Measurements from ENCODE around the gene MAD1L1. TPM values are rescaled to one million over a fixed set of nuclear protein-coding genes. Genes with fewer than 3 reads are reported as not detected.

MAD1L1 gene
- total and polyA plus RNA-seq, 2 of the 4 experiments (the other 2 are of a cell fraction) = 29.0 to 40.9 TPM

DNA sequence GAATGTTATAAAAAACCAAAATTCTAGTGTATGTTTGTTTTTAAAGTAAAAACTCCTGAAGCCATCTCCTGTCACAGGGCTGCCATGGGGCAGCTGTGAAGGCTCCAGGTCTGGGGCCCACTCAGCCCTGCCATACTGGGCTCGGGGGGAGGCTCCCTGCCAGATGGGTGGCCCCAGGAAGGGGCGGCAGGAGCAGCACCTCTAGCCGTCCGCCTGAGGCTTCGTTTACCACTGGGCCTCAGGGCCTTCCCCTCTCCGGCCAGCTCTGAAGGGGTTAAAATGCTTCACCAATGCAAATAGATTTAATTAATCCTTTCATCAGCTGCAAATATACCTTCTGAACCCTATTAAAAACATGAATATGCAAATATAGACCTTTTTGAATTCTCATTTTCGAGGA lies 423.7 kb downstream of the MAD1L1 start:
- Histone ChIP-seq H3K23ac (ENCODE audit: low read depth, low read length) (no peak overlapping the region), H3K9me3 (ENCODE audit: control insufficient read depth, insufficient read depth, low read length) (no peaks in the 10 kb centered on the region), H3K79me1 (ENCODE audit: low read depth in 1 of 2, low read length in 2 of 2) (no peaks in the 10 kb centered on the region; a peak in 1 of 4 replicates), H3K4me1 (ENCODE audit: control insufficient read depth, insufficient read depth, low read length) (no peaks in the 10 kb centered on the region), H3K4me3 (ENCODE audit: insufficient read depth, low read depth, low read length) (no peak overlapping the region), H2BK5ac (ENCODE audit: low read depth, low read length, poor library complexity, severe bottlenecking) (no peak overlapping the region), H3K56ac (ENCODE audit: extremely low read depth, insufficient read depth, low read length) (no peak overlapping the region), H2AK5ac (ENCODE audit: low read depth, low read length) (no peak overlapping the region), H2AFZ (replicated peaks; ENCODE audit: low read length, poor library complexity) (no peak overlapping the region), H3K9me1 (ENCODE audit: insufficient read depth, low read length) (peaks cover 5% of the 10 kb centered on the region), H4K5ac (ENCODE audit: low read depth, low read length) (no peak overlapping the region), H2AK9ac (replicated peaks; ENCODE audit: low read depth, low read length, poor library complexity) (no peak overlapping the region), H4K8ac (ENCODE audit: low read depth in 2 of 2, low read length in 2 of 2) (no peak overlapping the region), H2BK15ac (ENCODE audit: low read depth, low read length) (no peak overlapping the region), H2BK120ac (ENCODE audit: low read depth, low read length) (no peak overlapping the region), H3K27me3 (ENCODE audit: control insufficient read depth, insufficient read depth, low read length) (peaks cover 5% of the 10 kb centered on the region; the same call in 1 of the 2 replicates), H3K9ac (ENCODE audit: low read depth, low read length) (no peak overlapping the region), H2BK20ac (ENCODE audit: low read depth, low read length) (no peak overlapping the region), H4K20me1 (ENCODE audit: insufficient read depth, low read length) (no peaks in the 10 kb centered on the region), H3K36me3 (ENCODE audit: control insufficient read depth, insufficient read depth, low read length) (no peaks in the 10 kb centered on the region), H3K4ac (ENCODE audit: low read depth, low read length) (no peak overlapping the region), H3K27ac (ENCODE audit: insufficient read depth, low read length) (no peak overlapping the region), H4K91ac (ENCODE audit: insufficient read depth, low read depth, low read length) (no peak overlapping the region), H3K4me2 (ENCODE audit: low read depth, low read length) (no peak overlapping the region), H3K14ac (replicated peaks; ENCODE audit: low read depth, low read length) (no peak overlapping the region), H3K18ac (ENCODE audit: low read depth, low read length) (no peak overlapping the region)
- no peak for DNase-seq
- CTCF ChIA-PET = no interaction called here
- WGBS, 2 experiments (ENCODE audit: extremely low coverage in 2 of 2, insufficient read length in 1 of 2) = 45% methylated on average over 2 of the region's 7 CpGs; no CpG with 5 or more reads in 1 of the 2 experiments
- intact Hi-C loops (cut with micrococcal nuclease) (no loop called here), dilution Hi-C loops (cut with HindIII; ENCODE audit: low sequenced_read_pairs, unreplicated experiment) (no loop called here), in situ Hi-C loops (cut with MboI; ENCODE audit: low sequenced_read_pairs) (no loop called here)
- no peak for ATAC-seq (ENCODE audit: low read depth)
- TF ChIP-seq CEBPB (IDR thresholded peaks at IDR 0.05; ENCODE audit: low read depth, low read length) = no peak
- TF ChIP-seq BHLHE40 (IDR thresholded peaks at IDR 0.05; ENCODE audit: low read depth, low read length) = no peak
- TF ChIP-seq MXI1 (IDR thresholded peaks at IDR 0.05; ENCODE audit: borderline replicate concordance, low read depth, low read length) = no peak
- no peak for TF ChIP-seq POLR2A (IDR thresholded peaks at IDR 0.05; ENCODE audit: low read depth, low read length)
- no peak for TF ChIP-seq NFE2L2 (IDR thresholded peaks at IDR 0.05; ENCODE audit: low read depth, low read length)
- TF ChIP-seq MAFK (IDR thresholded peaks at IDR 0.05; ENCODE audit: low read depth, low read length) = no peak
- no peak for TF ChIP-seq SMC3 (IDR thresholded peaks at IDR 0.05; ENCODE audit: low read depth, low read length)
- TF ChIP-seq, protein P1, sequence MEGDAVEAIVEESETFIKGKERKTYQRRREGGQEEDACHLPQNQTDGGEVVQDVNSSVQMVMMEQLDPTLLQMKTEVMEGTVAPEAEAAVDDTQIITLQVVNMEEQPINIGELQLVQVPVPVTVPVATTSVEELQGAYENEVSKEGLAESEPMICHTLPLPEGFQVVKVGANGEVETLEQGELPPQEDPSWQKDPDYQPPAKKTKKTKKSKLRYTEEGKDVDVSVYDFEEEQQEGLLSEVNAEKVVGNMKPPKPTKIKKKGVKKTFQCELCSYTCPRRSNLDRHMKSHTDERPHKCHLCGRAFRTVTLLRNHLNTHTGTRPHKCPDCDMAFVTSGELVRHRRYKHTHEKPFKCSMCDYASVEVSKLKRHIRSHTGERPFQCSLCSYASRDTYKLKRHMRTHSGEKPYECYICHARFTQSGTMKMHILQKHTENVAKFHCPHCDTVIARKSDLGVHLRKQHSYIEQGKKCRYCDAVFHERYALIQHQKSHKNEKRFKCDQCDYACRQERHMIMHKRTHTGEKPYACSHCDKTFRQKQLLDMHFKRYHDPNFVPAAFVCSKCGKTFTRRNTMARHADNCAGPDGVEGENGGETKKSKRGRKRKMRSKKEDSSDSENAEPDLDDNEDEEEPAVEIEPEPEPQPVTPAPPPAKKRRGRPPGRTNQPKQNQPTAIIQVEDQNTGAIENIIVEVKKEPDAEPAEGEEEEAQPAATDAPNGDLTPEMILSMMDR (conservative IDR thresholded peaks at IDR 0.05; ENCODE audit: low read depth, low read length) = no peak
- TF ChIP-seq, protein P2, sequence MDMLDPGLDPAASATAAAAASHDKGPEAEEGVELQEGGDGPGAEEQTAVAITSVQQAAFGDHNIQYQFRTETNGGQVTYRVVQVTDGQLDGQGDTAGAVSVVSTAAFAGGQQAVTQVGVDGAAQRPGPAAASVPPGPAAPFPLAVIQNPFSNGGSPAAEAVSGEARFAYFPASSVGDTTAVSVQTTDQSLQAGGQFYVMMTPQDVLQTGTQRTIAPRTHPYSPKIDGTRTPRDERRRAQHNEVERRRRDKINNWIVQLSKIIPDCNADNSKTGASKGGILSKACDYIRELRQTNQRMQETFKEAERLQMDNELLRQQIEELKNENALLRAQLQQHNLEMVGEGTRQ (IDR thresholded peaks at IDR 0.05; ENCODE audit: low read depth, low read length) = no peak
- TF ChIP-seq FOS (IDR thresholded peaks at IDR 0.05; ENCODE audit: low read depth, low read length) = no peak
- no TSS peak for BruUV-seq (replicated peaks)
- POLR2A ChIA-PET (ENCODE audit: unreplicated experiment) = no interaction called here
